Dedifferentiated amniotic fluid mesenchymal stem cell (primary cell): ENCODE data around the gene KRT86.
"Not testable (repeated sequence)": the region's sequence is repeated elsewhere in the genome, so short reads cannot be mapped to it uniquely, and the experiment has no call there.

Experiments
- DNase-seq: peaks from one replicate; pipeline ENCODE4 v3.0.0-alpha.2; 2016; ENCODE audit errors: extremely low spot score

KRT86 gene

DNA sequence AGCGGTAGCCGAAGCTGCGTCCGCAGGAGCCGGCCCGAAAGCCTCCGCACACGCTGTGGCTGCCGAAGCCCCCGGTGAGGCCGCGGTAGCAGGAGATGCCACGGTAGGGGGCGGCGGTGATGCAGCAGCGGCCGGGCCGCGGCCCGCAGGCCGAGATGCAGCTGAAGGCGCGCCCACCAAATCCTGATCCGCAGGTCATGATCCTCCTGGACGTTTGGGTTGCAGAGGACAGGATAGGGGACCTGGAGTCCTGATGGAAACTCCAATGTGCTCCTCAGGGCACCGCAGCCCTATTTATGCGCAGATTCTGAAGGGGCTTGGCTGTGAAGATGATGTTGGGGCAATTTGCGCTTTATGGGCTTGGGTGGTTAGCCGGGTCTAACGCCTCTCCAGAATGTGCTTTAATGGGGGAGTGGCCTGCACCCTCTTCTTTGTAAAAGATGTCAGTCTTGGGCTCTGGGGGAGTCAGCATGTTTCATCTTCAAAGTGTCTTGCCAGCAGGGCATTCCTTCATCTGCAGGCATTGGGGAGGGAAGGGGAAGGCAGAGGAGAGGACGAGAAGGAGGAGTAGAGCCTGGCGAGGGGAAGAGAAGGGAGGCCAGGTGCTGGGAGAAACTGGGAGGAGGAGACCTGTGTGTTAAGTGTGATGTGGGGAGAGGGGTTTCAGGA is 17.0 kb downstream of the KRT86 start, which contains the start of gene KRT81:
KRT81 (minus strand) TSS at position 268 of the 669 bp plus-strand sequence; CDS start at position 199, 69 bp downstream.
- no peak for DNase-seq

DNA sequence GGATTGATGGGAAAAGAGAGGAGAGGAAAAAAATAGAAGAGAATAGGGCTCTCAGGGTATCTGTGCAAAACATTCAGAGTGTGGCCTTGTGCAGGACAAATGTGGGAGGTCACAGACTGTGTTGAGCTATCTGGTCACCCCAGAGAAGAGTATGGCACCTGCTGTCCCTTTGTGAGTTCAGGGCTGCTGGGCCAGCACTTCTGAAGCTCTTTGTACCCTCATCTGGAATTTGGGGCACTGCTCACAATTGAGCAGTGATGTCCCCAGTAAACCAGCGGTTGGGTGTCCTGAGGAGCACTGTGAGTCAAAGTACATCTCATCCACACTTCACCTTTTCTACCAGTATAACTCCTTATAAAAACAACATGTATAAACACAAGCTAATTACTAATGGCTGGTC is 19.5 kb downstream of the KRT86 start:
- DNase-seq, result no peak

DNA sequence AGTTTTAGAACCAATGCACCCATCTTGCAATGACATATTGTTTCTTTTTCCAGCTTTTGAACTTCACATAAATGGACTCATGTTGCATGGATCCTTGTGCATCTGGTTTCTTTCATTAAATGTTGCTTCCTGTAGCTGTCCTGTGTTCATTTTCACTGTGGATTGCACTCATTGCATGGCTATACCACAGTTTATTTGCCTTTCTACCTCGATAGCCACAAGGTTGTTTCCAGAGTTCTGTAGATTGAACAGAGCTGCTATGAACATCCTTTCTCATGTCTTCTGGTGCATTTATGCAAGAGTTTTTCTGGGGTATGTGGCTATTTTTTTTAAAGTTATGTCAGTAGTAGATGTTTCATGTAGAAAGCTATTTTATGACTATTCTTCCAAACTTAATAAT is 20.4 kb downstream of the KRT86 start:
- DNase-seq, result no peak

DNA sequence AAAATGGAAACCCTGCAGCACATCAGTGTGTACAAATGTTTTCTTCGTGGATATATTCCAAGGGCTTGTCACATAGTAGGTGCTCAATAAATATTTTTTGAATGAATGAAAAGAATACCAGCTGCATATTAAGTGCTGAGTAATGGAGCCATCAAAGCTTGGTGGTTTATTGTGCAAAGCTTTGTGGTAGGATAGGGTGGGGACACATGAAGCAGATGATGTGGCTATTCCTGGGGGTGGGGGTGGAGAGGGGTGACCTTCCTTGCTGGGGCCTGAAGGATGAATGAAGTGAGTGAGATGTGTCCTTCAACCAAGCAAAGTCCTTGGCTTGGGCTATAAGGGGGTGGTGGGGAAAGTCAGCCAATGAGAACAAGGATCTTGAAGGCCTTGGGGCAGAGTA is 21.2 kb downstream of the KRT86 start:
- no peak for DNase-seq

DNA sequence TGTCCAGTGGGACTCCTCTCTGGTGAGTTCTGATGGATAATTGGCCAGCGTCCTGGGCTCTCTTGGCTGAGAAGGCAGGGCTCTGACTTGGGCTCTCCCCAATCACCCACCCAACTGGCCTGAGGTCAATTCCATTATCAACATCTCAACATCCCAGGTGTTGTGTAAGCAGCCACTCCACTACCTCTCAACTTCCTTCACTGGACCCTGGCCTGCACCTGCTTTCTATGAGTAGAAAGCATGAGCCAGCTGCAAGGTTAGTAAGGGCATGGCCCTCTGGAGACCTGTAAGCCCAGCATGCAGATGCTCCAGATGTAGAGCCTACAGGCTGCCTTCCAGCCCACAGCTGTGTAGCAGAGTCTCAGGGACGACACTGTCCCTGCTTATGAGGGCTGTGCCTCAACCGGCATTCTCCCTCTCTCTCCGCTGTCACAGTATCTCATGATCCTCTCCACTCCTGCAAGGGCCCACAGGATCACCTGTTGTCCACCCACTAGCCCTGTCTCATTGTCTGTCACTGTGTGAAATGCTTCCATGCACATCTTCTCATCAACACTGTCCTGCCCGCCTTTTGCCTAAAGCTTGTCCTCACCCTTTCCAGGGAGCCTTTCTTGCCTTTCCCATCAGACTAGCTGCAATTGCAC is 22.2 kb downstream of the KRT86 start:
- DNase-seq, result no peak

DNA sequence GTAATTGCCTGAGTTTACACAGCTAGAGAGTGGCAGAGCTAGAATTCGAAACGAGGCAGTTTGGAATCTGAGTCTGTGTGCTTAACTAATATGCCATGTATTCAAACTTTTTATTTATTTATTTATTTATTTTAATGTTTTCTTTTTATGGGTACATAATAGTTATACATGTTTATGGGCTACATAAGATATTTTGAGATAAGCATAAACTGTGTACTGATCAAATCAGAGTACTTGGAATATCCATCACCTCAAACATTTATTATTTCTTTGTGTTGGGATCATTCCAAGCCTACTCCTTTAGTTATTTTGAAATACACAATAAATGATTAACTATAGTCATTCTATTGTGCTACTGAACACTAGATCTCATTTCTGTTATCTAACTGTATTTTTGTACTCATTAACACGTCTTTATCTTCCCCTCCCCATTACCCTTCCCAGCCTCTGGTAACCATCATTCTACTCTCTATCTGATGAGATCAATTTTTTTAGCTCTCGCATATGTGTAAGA is 24.3 kb downstream of the KRT86 start:
- no peak for DNase-seq

DNA sequence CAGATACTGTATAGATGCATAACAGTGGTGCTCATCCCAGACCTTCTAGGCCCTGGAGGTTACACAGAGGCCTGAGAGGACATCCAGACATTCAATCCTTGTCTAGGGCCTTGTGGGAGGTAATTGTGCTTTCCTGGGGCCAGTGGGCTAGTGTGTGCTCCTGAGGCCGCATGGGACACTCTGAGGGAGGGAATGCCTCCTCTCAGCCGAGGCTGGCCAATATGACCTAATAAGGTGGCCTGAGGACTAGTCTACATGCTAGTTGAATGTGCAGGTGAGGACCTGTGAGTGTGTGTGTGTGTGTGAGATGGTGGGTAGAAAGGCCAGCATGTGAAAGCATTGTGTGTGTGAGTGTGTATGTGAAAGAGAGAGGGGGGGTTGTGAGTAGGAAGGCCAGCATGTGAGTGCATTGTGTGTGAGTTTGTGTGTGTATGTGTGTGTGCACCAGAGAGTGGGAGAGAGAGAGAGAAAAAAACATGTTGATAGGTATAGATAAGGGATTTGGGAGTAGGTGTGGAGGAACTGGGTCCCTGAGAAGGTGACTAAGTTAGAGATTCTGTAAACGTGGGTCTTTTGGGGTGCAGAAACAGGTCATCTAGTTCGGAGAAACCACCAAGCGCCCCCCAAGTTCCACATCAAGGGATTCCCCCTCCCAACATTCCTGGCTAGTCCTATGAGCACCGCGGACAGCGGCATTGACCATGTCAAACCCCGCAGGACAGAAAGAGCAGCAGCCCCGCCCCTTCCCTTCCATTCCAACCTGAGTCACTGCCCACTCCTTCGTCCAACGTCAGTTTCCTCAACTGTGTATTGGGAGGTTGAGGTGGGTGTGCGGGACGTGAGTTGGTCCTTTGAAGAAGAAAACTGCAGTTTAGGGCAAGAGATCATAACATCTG is 26.6 kb downstream of the KRT86 start:
- no peak for DNase-seq

DNA sequence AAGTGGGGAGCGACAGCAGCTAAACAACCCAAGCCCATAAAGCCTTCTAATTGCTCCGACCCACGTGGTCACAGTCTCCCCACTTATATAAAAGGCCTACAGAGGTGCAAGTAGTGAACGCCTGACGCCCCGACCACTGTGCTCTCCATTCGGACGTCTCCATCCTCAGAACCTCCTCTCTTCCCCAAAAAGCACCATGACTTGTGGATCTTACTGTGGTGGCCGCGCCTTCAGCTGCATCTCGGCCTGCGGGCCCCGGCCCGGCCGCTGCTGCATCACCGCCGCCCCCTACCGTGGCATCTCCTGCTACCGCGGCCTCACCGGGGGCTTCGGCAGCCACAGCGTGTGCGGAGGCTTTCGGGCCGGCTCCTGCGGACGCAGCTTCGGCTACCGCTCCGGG is 27.3 kb downstream of the KRT86 start:
- not testable (repeated sequence) for DNase-seq

DNA sequence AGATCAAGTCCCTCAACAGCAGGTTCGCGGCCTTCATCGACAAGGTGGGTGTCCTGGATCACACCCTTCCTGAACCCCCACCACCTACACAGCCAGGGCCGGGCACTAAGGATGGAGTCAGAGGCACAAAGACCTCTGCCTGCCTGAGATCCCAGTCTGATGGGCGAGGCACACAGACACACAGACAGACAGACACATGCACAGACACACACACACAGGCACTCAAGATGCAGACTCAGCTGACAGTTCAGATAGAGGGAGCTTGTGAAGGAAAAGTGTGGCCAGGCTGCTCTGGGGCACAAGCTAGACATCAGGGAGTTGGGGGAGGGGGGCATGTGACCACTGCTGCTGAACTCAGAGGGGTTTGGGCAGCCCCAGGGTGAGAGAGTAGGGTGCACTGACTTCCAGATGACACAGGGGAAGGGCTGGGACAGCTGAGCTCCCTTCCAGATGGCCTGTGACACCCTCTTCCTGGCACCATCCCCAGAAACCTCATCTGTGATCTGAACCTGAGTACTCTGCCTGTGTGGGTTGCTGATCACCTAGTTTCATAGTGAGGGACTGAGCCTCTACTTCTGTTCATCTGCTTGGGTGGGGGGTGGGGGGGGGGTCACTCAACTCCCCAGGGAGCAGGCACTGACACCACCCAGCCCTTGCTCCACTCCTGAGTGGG is 27.9 kb downstream of the KRT86 start:
- not testable (repeated sequence) for DNase-seq

DNA sequence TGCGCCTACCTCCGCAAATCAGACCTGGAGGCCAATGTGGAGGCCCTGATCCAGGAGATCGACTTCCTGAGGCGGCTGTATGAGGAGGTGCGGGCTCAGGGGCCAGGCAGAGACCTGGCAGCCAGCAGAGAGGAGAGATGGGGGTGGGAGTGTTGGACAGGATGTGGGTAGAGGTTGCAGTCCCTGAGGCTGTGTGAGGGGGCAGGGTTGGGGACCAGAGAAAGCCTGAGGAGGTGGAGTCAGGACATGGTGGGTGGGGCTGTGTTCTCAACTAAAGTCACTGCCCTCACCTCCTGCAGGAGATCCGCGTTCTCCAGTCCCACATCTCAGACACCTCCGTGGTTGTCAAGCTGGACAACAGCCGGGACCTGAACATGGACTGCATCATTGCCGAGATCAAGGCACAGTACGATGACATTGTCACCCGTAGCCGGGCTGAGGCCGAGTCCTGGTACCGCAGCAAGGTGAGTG is 30.5 kb downstream of the KRT86 start:
- DNase-seq, result not testable (repeated sequence)

DNA sequence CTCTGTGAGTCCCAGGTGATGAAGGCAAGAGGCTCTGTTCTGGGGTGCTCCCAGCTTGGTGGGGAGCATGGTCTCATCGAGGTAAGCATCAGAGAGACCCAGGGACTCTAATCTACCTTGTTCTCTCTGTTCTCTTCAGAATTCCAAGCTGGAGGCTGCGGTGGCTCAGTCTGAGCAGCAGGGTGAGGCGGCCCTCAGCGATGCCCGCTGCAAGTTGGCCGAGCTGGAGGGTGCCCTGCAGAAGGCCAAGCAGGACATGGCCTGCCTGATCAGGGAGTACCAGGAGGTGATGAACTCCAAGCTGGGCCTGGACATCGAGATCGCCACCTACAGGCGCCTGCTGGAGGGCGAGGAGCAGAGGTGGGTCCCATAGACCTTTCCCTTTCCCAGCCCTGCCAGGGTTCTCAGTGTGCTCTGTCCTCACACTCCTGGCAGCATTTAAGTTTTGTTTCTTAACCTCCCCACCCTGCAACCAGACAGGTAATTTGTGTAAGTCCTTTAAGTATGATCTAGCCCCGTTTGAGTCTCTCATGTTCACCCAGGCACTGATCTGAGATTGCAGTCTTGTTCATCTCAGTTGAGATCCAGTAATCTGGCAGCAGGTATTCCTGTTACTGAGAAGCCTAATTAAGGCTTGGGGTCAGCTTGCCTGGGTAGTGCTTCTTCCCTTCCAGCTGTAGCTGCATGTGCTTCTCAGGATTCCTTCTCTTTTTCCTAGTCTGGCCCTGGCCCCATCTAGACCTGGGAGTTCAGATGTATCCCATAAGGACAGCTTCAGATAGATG is 31.7 kb downstream of the KRT86 start:
- DNase-seq, result no peak

DNA sequence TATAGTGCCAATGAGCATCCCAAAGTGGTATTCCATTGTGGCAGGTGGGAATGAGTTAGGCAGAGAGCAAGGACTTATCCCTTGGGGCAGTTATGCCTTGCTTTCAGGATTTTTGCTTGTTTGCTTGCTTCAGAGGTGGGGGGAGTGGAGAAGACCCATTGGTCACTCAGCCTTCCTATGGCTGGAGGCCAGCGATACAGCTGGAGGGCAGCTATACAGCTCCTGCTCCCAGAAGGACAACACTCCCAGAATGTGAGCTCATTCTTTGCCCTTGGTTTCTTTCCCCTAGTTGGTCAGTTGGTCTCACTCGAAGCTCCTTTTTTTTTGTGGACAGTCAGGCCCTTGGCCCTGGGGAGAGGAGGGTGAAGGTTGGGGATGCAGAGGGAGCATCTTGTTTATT is 32.3 kb downstream of the KRT86 start:
- DNase-seq, result no peak

DNA sequence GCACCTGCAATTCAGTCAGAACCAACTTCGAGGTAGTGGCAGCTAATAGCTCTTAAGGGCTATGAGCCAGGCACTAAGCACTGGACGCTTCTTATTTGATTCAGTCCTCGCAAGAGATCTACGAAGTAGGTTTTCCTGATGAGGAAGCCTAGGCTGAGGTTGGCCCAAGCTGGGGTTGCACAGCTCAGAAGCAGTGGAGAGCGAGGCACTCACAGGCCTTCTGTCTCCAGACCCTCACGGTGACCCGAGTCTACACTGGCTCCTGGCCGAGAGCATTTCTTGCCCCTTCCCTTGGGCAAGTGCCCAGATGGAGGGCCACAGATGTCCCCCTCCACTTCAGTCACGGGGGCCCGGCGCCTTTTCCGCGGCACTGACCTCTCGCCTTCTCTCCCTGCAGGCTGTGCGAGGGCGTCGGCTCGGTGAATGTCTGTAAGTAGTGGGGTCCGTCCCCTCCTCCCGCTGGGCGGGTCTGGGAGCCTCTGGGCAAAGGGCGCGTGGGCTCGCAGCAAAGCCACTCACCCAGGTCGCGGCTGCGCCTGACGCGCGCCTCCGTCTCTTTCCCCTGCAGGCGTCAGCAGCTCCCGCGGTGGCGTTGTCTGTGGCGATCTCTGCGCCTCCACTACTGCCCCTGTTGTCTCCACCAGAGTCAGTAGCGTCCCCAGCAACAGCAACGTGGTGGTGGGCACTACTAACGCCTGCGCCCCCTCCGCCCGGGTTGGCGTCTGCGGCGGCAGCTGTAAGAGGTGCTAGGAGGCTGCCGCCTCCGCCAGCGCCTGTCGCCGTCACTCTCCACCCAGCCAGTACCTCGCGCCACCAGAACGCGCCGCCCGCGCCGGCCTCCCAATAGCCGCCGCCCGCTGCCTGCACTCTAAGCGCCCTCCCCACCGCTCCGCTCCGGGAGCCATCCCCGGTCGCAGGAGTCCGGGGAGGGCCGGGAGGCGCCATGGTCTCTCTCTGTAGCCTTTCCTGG is 33.7 kb downstream of the KRT86 start:
- no peak for DNase-seq

DNA sequence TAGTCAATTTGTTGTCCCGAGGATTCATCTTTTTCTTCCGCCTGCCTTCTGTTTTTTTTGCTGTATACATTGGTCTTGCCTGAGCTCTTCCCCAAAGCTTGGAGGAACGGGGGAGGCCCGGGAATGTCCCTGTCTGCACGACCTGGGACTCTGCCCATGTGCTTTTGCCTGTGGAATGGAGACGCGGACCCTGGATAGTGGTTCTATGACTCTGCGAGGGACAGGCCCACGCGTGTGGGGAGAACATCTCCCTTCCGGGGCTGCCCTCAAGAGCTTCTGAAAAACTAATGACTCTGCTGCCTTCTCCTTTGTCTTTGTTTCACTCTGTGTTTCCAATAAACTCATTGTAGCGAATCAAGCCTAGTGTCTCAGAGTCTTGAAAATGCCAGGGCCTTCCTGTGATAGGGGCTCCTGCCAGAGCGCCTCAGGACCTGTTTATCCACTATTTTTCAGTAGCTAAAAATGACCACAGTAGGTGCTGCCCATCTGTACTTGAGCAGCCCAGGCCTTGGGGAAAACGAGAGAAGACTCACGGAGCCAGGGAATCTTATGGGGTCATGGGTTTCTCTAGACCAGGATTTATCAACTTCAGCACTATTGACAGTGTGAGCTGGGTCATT is 34.5 kb downstream of the KRT86 start:
- no peak for DNase-seq

DNA sequence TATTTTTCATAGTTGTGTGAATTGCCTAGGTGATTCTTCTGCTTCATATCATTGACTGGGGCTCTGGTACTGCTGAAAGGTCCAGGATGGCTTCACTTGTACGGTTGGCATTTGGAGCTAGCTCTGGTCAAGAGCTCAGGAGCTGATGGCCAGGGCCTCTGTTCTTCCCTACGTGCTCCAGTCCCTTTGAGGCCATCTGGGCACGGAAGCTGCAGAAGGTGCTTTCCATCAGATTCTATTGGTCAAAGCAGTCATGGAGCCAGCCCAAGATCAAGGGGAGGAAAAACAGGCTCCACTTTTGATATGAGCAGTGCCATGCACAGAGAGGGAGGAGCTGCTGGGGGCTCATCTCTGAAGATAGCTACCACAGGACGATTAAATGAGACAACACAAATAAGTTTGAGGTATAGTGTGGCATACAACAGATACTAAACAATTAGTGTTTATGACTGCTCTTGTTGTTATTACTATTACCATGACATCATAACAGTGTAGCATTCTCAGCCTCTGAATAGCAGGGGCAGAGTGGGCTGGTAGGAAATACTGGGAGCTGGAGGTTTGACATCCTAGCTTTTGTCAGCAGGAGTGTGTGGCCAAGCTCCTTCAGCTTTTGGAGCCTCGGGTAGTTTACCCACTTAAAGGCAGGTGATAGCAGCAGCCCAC is 36.3 kb downstream of the KRT86 start:
- DNase-seq, result no peak

DNA sequence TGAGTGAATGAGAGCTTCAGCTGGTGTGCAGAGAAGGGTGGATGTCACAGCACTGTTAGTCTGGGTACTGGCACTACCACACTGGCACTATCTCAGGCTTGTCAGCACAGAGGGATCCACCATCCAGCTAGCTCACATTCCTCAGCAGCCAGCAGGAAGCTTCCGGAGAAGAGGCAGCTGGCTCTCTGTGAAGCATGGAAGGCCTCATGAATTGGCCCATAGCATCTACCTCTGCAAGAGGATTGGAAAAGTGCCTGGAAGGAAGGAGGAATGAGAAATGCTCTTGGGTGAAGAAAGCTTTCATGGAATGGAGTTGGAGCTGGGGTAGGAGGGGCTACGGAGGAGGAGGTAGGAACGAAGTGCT is 36.8 kb downstream of the KRT86 start:
- no peak for DNase-seq

DNA sequence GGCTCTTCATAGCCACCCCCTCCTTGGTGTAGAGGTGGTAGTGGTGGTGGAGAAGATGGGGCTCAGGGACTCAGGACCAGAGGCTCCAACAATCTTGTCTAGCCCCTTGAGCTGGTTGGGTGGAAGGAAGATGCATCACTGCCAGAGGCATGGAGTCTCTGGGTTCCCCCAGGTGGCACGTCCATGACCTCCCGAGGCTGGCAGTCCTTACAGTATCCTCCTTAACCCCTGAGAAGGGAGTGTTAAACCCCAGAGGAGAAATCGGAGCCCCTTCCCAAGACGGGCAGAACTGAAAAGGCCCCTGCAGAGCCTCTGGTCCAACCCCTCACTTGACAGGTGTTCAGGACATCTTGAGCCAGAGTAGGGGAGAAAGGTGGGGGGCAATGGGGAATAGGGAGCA is 37.6 kb downstream of the KRT86 start:
- no peak for DNase-seq

DNA sequence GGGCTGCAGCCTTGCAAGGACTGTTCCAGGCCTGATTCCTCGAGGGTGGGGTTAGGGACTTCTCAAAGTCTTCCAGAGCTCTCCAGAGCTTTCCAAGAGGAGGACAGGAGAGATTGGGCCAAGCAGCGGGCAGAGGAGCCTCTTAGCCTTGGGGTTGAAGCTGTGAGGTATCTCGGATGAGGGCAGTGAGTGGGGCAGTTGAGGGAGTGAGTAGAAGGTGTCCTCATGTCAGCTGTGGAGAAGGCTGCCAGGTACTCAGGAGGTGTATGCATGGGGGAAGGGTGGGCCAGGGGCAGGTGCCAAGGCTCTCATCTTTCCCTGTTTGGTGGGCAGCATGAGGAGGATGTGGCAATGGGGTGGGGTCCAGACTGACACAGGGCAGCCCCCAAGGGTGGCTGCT is 39.0 kb downstream of the KRT86 start:
- no peak for DNase-seq

DNA sequence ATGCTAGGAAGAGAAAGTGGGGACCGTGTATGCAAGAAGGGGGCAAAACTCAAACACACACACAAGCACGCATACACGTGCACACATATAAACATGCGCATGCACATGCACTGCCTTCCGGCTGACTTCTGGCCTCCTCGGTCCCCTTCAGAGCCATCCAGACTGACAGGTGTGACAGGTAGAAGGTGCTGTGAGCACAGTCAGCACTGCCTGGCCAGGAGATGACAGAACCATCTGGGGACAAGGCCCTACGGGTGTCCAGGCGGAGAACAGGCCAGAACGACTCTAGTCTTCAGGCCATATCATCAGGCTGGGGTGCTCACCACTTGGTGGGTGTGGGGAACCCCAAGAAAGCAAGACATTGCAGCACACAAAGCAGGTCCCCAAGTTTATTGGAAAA is 39.5 kb downstream of the KRT86 start:
- no peak for DNase-seq
